ENCODE data around the gene GDF15. TPM values are rescaled to one million over a fixed set of nuclear protein-coding genes. Genes with fewer than 3 reads are reported as not detected.

Gene GDF15
- total RNA-seq, 2 experiments from 2014 or later: not detected

- Histone ChIP-seq H3K4me3 (ENCODE audit: low read depth, low read length, poor library complexity, severe bottlenecking) (no peak overlapping the region), H3K79me2 (ENCODE audit: insufficient read depth, low read depth, low read length) (peaks cover 14% of the 10 kb centered on the region; the same call in 1 of the 2 replicates), H3K4me2 (ENCODE audit: low read length) (no peak overlapping the region), H3K9me2 (ENCODE audit: insufficient read depth, low read length) (no peaks in the 10 kb centered on the region), H3K36me3 (ENCODE audit: insufficient read depth, low read length) (no peaks in the 10 kb centered on the region), H3K27ac (ENCODE audit: low read depth, low read length, poor library complexity, severe bottlenecking) (no peak overlapping the region), H2AFZ (ENCODE audit: low read length) (no peak overlapping the region), H3K9me3 (ENCODE audit: low read length) (no peaks in the 10 kb centered on the region), H4K20me1 (ENCODE audit: insufficient read depth, low read length) (no peaks in the 10 kb centered on the region; the same call in 1 of the 2 replicates), H3K4me1 (ENCODE audit: insufficient read depth, low read length, poor library complexity, severe bottlenecking) (peaks cover 71% of the 10 kb centered on the region)
- CTCF ChIA-PET (ENCODE audit: unreplicated experiment): no interaction called here
- no TSS peak for BruUV-seq (replicated peaks)
- POLR2A ChIA-PET: no interaction called here
- DNase-seq (ENCODE audit: low spot score): no peak
- intact Hi-C loops (cut with micrococcal nuclease; ENCODE audit: unreplicated experiment): loop anchor here (10.0 kb wide), 1 partner anchor 408 kb away; the partner anchor contains the start of gene UPF1
- TF ChIP-seq EZH2phosphoT487 (IDR thresholded peaks at IDR 0.05; ENCODE audit: borderline replicate concordance, low read depth, low read length) (no peak), CTCF (conservative IDR thresholded peaks at IDR 0.05; ENCODE audit: low read length) (no peak)
These were observed 40.4 kb downstream of the GDF15 start for GRCh38 chr19:18426416-18426767.

GRCh38 chr19:18427080-18427742 lies 41.3 kb downstream of the GDF15 start:
- Histone ChIP-seq H3K9me3 (ENCODE audit: low read length) (no peaks in the 10 kb centered on the region), H3K9me2 (ENCODE audit: insufficient read depth, low read length) (no peaks in the 10 kb centered on the region), H4K20me1 (ENCODE audit: insufficient read depth, low read length) (no peaks in the 10 kb centered on the region; the same call in 1 of the 2 replicates), H3K79me2 (ENCODE audit: insufficient read depth, low read depth, low read length) (peaks cover 11% of the 10 kb centered on the region; the same call in 1 of the 2 replicates), H3K4me1 (ENCODE audit: insufficient read depth, low read length, poor library complexity, severe bottlenecking) (peaks cover 62% of the 10 kb centered on the region), H3K4me2 (ENCODE audit: low read length) (no peak overlapping the region), H3K4me3 (ENCODE audit: low read depth, low read length, poor library complexity, severe bottlenecking) (no peak overlapping the region), H3K27ac (ENCODE audit: low read depth, low read length, poor library complexity, severe bottlenecking) (no peak overlapping the region), H3K36me3 (ENCODE audit: insufficient read depth, low read length) (no peaks in the 10 kb centered on the region), H2AFZ (ENCODE audit: low read length) (no peak overlapping the region)
- no peak for DNase-seq (ENCODE audit: low spot score)
- POLR2A ChIA-PET: no interaction called here
- intact Hi-C loops (cut with micrococcal nuclease; ENCODE audit: unreplicated experiment): loop anchor here (10.0 kb wide), 1 partner anchor 408 kb away; the partner anchor contains the start of gene UPF1
- CTCF ChIA-PET (ENCODE audit: unreplicated experiment): no interaction called here
- TF ChIP-seq CTCF (conservative IDR thresholded peaks at IDR 0.05; ENCODE audit: low read length): no peak
- TF ChIP-seq EZH2phosphoT487 (IDR thresholded peaks at IDR 0.05; ENCODE audit: borderline replicate concordance, low read depth, low read length): no peak
- no TSS peak for BruUV-seq (replicated peaks)

- Histone ChIP-seq H3K36me3 (ENCODE audit: insufficient read depth, low read length) (no peaks in the 10 kb centered on the region), H3K27ac (ENCODE audit: low read depth, low read length, poor library complexity, severe bottlenecking) (no peak overlapping the region), H4K20me1 (ENCODE audit: insufficient read depth, low read length) (no peaks in the 10 kb centered on the region; the same call in 1 of the 2 replicates), H2AFZ (ENCODE audit: low read length) (no peak overlapping the region), H3K9me3 (ENCODE audit: low read length) (no peaks in the 10 kb centered on the region), H3K79me2 (ENCODE audit: insufficient read depth, low read depth, low read length) (peaks cover 8% of the 10 kb centered on the region; the same call in 1 of the 2 replicates), H3K9me2 (ENCODE audit: insufficient read depth, low read length) (no peaks in the 10 kb centered on the region), H3K4me2 (ENCODE audit: low read length) (no peak overlapping the region), H3K4me1 (ENCODE audit: insufficient read depth, low read length, poor library complexity, severe bottlenecking) (peaks cover 59% of the 10 kb centered on the region), H3K4me3 (ENCODE audit: low read depth, low read length, poor library complexity, severe bottlenecking) (no peak overlapping the region)
- ChIA-PET POLR2A (no interaction called here), CTCF (ENCODE audit: unreplicated experiment) (no interaction called here)
- no peak for DNase-seq (ENCODE audit: low spot score)
- TF ChIP-seq EZH2phosphoT487 (IDR thresholded peaks at IDR 0.05; ENCODE audit: borderline replicate concordance, low read depth, low read length) (no peak), CTCF (conservative IDR thresholded peaks at IDR 0.05; ENCODE audit: low read length) (no peak)
- no TSS peak for BruUV-seq (replicated peaks)
- intact Hi-C loops (cut with micrococcal nuclease; ENCODE audit: unreplicated experiment): loop anchor here (10.0 kb wide), 1 partner anchor 407 kb away; the partner anchor contains the start of gene UPF1
These were observed 41.8 kb downstream of the GDF15 start for GRCh38 chr19:18427743-18428113.

Data from OCI-LY7 (cell line).